ENCODE measurements around the gene INO80E.

DNA sequence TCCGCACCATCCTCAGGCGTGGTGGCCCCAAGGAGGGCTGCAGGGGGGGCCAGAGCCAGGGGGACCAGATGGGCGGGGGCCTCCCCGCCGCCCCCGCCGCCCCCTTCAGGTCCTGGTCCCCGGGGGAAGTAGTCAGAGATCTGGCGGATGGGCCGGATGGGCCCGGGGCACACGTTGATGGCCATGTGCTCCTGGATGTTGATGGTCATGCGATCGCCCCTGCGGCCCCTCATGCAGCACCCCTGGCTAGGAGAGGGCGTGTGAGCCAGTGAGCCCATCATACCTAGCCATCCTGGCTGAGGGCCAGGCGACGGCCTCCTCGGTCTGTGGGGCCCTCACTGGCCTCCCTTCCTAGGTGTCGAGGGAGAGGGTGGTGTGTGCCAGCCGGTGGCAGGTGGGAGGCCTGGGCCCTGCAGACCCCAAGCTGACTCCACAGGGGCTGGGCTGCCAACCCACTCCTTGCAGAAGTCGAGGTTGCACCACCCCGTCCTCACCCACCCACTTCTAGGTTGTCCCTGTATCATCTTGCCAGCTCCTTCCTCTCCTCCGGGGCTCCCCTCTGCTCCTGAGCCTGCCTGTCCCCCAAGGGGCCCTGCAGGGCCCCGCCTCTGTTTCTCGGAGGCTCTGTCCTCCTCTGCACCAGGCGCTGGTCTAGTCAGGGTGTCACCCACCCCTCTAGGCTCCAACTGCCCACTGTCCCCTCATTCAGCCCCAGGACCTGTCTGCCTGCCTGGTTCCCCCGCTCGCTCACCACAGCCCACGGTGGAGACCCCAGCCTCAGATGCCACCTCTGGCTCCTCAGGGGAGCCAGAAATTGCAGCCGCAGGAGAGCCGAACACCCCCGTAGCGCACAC lies 14.2 kb downstream of the INO80E start:
- TF ChIP-seq, protein P1, sequence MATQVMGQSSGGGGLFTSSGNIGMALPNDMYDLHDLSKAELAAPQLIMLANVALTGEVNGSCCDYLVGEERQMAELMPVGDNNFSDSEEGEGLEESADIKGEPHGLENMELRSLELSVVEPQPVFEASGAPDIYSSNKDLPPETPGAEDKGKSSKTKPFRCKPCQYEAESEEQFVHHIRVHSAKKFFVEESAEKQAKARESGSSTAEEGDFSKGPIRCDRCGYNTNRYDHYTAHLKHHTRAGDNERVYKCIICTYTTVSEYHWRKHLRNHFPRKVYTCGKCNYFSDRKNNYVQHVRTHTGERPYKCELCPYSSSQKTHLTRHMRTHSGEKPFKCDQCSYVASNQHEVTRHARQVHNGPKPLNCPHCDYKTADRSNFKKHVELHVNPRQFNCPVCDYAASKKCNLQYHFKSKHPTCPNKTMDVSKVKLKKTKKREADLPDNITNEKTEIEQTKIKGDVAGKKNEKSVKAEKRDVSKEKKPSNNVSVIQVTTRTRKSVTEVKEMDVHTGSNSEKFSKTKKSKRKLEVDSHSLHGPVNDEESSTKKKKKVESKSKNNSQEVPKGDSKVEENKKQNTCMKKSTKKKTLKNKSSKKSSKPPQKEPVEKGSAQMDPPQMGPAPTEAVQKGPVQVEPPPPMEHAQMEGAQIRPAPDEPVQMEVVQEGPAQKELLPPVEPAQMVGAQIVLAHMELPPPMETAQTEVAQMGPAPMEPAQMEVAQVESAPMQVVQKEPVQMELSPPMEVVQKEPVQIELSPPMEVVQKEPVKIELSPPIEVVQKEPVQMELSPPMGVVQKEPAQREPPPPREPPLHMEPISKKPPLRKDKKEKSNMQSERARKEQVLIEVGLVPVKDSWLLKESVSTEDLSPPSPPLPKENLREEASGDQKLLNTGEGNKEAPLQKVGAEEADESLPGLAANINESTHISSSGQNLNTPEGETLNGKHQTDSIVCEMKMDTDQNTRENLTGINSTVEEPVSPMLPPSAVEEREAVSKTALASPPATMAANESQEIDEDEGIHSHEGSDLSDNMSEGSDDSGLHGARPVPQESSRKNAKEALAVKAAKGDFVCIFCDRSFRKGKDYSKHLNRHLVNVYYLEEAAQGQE (IDR thresholded peaks at IDR 0.05; ENCODE audit: low read depth), result no peak
- TF ChIP-seq, protein P2, sequence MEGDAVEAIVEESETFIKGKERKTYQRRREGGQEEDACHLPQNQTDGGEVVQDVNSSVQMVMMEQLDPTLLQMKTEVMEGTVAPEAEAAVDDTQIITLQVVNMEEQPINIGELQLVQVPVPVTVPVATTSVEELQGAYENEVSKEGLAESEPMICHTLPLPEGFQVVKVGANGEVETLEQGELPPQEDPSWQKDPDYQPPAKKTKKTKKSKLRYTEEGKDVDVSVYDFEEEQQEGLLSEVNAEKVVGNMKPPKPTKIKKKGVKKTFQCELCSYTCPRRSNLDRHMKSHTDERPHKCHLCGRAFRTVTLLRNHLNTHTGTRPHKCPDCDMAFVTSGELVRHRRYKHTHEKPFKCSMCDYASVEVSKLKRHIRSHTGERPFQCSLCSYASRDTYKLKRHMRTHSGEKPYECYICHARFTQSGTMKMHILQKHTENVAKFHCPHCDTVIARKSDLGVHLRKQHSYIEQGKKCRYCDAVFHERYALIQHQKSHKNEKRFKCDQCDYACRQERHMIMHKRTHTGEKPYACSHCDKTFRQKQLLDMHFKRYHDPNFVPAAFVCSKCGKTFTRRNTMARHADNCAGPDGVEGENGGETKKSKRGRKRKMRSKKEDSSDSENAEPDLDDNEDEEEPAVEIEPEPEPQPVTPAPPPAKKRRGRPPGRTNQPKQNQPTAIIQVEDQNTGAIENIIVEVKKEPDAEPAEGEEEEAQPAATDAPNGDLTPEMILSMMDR (IDR thresholded peaks at IDR 0.05 in 2 of 3, conservative IDR thresholded peaks at IDR 0.05 in 1 of 3; ENCODE audit: borderline replicate concordance in 1 of 3, insufficient read depth in 1 of 3, low read depth in 2 of 3, low read length in 2 of 3), result no peak
- TF ChIP-seq, protein P3, sequence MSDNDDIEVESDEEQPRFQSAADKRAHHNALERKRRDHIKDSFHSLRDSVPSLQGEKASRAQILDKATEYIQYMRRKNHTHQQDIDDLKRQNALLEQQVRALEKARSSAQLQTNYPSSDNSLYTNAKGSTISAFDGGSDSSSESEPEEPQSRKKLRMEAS (IDR thresholded peaks at IDR 0.05), result no peak
- TF ChIP-seq POLR2A (IDR thresholded peaks at IDR 0.05; ENCODE audit: borderline replicate concordance, extremely low read depth, insufficient read depth, insufficient read length) (no peak), EZH2 (IDR thresholded peaks at IDR 0.05) (no peak), SIN3A (IDR thresholded peaks at IDR 0.05; ENCODE audit: low read depth) (no peak), ZNF274 (IDR thresholded peaks at IDR 0.05; ENCODE audit: low read depth, low read length) (no peak)

All from HCT116 (cell line).